GM19324 (cell line): Measurements from ENCODE around the gene TRIM31.
"Not testable (repeated sequence)": the region's sequence is repeated elsewhere in the genome, so short reads cannot be mapped to it uniquely, and the experiment has no call there.

ENCODE experiments used
- ATAC-seq: cut with Tn5 transposase; IDR thresholded peaks from one replicate; pipeline ENCODE4 v1.9.1; 2021; ENCODE audit warnings: mild to moderate bottlenecking, moderate library complexity; ENCODE audit not compliant: unreplicated experiment, low FRiP score

Gene TRIM31

DNA sequence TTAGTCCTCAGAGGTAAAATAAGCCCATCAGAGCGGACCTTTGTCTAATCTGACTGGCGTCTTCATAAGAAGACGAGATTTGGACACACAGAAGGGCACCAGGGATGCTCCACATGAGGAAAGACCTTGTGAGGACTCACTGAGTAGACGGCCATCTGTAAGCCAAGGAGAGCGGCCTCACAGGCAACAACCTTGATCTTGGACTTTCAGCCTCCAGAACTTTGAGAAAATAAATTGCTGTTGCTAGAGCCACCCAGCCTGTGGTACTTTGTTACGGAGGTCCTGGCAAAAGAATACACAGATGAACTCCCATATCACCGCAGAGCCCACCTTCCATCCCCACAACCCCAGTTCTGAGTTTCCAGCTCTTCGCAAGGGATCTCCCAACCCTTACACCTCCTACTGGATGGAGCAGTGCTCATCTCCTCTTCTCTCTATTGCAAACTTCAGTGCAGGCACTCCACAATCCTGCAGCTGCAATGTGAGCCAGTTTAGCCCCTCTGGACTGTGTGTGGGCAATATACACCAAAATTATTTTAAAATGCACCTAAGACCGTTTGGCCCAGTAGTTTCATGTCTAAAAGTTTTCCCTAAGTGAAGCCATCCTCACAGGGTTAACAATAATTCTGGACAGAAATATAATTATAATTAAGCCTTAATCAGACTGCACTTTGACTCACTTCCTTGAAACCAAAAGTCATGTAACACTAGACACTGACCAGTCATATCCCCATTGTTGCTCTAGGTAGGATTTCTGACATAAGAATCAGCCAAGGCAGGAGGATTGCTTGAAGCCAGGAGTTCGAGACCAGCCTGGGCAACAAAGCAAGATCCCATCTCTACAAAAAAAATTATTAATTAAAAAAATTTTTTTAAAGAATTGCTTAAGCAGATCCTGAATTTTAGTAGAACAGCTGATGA lies 8.8 kb upstream of the TRIM31 start:
- ATAC-seq, result no peak

DNA sequence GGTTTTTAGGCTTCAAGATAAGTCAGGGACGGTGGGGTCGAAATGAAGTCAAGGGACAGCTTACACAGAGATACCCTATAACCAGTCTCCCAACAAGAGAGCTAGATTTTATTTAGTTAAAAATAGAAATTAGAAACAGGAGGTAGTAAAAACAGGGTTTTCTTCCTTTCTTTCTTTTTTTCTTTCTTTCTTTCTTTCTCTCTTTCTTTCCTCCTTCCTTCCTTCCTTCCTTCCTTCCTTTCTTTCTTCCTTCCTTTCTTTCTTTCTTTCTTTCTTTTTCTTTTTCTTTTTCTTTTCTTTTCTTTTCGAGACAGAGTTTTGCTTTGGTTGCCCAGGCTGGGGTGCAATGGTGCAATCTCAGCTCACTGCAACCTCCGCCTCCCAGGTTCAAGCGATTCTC lies 5.8 kb upstream of the TRIM31 start:
- not testable (repeated sequence) for ATAC-seq

DNA sequence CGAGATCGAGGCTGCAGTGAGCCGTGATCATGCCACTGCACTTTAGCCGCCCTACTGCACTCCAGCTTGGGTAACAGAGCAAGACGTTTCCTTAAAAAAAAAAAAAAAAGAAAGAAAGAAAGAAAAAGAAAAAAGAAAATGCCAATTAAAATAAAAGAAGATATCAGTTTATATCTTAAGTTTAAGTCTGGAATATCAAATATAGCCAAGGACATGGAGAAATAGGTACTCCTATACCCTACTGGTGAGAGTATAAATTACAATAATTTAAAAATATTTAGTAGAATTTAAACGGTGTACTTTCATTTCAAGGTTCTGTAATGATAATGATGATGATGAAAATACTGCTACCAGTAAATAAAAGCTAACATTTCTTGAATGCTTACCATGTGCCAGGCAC lies 3.8 kb upstream of the TRIM31 start:
- ATAC-seq, result no peak

DNA sequence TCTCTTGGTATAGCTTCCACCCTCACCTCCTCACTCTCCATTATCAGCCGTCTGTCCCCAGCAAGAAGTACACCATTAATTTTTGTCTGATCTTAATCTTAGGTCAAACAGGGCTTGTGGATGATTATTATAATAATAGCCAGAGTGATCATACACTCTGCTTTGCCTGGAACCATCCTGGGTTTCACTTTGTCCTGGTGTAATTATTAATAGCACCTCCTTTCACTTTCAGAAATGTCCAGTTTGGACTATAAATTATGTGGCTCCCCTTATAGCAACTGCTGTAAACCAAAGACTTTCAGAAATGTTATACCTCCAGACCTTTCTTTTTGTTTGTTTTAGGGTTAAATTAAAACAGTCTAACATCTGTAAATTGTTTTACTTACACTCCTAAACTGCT lies 951 bp upstream of the TRIM31 start:
- ATAC-seq, result no peak

DNA sequence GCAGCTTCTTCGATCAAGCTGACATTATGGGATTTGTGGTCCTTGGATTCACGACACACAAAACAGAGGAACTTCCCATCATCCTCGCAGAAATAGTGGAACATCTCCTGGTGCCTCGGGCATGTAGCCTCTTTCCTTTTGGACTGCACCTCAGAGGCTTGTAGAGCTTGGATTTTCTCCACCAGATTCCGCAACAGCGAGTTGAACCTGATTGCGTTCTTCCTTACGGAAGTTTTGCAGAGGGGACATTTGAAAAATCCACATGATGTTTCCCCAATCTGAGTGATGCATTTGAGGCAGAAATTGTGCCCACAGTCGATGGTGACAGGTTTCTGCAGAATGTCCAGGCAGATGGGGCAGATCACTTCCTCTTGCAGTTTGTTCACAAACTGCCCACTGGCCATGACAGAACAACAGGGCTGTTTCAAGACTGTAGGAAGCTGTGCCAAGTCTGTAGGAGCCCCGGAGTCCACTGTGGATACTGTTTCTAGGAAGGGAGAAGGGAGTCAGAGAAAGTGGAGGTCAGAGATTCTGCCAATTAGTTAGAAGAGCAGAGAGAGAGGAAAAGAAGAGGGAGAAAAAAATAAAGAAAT lies 392 bp downstream of the TRIM31 start:
- ATAC-seq, result no peak

DNA sequence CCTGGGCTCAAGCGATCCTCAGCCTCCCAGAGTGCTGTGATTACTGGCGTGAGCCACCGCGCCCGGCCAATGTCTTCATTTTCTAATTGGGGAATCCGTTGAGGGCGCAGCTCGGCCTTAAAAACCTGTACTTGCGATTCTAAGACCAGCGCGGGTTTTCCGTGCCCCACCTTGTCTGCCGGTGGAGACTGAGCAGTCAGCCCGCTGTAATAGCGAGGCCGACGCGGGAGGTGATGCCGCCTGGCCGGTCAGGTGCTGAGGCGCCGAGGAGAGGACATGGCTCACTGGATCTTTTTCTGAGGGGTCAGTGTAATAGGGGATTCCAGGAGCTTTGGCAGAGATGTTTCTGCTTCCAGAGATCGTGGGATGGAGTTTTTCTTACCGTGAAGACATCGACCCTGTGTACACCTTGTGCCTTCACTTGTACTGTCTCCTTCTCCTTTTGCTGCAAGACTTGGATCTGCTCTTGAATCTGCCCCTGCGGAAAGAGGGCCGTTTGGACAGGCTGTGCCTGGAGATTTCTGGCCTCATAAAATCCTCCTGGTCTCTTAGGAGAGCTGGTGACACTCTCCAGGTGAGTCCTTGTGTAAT lies 1.5 kb downstream of the TRIM31 start:
- ATAC-seq, result no peak

DNA sequence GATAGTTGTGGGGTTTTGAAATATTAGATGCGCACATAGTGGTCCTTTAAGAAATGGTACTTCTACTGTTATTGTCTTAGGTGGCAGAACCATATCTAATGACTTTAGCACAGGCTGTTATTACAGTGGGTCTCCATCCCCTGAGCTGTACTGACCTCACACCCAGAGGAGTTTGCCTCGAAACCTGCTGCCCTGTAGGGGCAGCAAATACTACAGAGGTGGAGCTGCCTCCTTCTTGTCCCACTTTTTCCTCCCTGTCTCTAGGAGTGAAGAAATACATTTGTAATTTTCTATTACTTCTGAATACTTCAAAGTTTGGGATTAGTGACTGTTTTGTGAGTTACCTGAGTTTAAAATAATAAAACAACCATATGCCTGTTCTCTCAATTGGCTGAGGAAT lies 8.2 kb downstream of the TRIM31 start:
- ATAC-seq, result no peak

DNA sequence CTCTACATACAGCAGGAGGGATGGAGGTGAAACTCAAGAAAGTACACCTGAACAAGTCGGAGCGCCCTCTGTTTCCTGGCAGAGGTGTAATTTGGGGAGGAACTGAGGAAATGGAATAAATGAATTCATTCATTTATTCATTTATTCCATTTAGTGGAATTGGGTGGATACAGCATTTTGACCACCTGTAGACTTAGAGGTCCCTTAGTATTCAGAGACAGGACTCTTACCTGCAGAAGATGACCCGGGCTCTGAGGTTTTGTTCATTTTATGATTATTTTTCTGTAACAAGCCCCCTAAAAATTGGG lies 9.1 kb downstream of the TRIM31 start:
- no peak for ATAC-seq

DNA sequence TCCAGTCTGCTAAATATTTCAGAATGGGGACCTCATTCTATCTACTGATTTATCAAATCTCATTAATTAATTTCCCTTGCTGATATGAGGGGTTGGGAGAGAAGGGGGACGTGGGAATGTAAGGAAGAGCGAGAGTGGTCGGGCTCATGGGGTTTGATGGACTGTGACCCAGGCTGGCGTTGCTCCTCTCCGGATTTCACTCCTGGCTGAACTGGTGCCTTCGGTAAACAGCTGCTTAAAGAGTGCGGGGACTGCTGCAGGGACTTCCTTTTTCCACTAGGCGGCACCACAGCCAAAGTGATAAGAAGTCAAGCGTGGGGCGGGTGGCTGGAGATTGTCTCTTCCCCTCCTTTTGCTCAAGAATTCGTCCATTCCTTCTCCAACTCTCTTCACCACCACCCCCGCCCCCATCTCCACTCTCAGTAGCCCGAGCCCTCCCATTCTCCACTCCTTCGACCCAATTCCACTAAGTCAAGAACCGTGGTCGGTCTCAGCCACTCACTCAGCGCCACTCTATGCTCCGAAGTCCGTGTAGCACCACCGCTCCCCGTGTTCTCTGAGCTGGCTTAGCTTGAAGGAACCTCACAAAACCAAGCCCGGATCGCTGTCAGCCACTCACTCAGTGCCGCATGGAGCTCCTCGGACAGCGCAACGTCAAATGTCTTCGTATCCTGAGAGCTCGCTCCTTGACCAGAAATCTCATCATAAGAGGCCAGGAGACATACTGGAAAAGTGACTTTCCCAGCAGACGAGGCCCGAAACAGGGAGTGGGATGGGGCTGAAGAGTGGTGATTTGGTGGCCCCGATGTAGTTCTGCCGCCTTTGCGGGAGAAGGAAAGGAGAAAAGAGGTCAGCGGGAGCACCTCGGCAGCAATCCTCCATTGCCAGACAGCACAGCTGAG lies 9.7 kb downstream of the TRIM31 start:
- ATAC-seq, result no peak

DNA sequence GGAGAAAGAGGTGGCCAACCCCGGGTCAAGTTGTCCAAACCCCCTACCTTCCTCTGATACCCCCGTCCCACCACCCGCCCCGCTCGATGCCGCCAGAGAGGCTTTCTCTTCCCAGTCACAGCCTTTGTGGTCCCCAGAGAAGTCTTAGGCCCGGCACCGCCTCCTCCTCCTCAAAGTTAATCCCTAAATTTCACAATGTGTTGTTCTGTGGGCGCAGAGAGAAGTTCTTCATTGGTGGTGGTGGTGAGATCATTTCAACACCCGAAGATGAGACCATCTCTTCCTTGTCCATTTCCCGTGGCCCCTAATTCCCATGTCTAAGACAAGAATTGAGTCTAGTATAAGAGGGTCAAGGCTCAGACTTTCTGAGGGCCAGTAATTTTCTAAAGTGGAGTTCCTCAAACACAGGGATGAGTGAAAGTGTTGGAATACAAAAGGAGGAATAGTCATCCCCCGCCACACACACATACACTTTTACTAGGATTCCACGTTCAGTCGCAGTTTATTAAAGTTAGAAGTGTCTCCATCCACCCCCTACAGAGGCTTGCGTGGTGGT lies 10.4 kb downstream of the TRIM31 start:
- no peak for ATAC-seq

DNA sequence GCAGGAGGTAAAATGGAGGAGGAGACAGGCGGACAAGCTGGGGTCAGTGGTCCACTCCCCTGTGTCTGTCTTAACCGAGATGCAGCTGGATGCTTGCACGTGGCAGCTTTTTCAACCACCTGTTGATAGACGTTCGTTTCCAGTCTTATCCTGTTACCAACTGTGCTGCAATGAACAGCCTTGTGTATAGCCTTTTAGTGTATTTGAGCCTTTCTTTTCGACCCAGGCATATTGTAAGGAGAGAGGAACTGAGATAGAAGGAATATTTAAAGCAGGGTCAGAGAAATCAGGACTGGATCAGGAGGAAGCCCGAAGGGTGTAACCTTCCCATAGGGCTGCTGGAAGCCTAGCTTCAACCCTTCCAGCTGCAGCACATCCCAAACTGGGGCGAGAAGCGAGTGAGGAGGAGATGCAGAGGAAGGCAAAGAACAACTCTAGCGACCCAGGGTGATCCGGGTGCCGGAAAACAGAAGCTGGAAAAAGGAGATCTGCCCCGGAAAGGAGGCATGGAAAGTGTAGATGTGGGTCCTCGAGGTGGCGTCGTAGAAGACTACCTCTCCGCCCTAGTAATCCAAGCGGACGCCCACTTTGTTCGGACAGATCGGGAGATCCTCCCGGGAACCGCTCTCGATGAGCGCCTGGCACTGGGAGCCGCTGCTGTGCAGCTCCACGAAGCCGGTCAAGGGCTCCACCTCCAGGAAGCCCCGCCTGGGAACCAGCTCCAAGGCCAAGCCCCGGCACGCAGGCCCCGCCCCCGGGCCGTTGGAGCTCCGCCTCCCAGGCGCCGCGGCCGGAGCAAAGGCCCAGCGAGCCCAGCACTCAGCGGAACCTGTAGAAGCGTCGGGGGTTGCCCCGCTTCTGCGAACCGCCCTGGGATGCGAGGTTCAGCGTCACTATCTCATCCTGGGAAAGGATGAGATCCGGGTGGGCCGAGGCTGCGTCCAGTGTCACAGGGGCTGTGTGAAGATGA lies 11.2 kb downstream of the TRIM31 start:
- no peak for ATAC-seq

DNA sequence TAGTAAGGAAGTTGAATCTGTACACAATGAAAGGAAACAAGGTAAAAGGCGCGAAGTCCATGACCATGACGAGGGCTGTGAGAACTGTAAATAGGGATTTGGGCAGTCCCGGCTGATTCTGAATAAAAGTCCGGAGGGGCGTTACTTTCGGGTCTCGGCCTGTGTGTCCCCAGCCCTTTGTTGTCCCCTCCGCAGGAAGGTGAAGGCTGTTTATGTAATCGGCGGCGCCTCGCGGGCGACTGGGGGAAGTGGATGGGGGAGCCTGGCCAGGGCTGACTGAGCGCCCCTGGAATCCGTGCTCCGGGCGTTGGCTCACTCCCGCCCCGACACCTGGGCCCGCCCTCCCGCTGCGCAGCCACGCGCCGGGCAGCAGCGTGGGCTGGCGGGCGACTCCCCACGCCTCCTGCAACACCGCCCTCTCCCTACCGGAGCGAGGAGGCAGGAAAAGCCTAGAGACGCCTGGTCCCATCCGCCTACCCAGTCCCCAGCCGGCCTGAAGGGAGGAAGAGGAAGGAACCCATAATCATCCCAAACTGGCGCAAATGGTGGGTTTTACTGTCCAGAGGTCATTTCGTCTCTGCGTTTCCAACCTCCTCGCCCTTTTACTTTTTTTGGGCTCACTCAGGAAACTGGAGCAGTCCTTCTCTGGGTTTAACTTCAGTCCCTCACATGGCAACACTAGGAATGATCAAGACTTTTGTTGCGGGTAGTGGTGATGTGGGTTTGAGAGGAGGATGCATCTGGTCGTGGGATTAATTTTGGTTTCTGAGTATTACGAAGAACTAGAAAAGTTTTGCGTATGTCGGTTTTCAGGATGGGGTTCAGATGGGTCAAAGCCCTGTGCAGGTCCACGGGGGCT lies 12.1 kb downstream of the TRIM31 start:
- ATAC-seq, result no peak

DNA sequence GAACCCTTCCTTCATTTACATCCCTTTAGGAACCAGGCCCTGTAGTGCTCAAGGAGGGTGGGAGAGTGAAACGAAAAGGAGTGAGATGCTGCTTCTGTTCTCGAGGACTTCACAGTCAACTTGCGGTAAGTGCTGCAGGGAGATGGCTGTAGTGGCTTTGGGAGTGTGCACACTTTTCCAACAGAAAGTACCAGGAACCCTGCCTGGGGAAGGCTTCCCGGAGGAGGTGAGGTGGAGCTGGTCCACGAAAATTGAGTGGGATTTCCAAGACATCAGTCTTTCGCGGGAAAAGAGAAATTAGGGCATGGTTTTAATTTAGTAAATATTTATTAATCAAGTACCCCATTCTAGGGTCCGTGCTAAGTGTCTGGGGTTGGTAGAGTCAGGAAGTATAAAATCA lies 12.7 kb downstream of the TRIM31 start:
- no peak for ATAC-seq

DNA sequence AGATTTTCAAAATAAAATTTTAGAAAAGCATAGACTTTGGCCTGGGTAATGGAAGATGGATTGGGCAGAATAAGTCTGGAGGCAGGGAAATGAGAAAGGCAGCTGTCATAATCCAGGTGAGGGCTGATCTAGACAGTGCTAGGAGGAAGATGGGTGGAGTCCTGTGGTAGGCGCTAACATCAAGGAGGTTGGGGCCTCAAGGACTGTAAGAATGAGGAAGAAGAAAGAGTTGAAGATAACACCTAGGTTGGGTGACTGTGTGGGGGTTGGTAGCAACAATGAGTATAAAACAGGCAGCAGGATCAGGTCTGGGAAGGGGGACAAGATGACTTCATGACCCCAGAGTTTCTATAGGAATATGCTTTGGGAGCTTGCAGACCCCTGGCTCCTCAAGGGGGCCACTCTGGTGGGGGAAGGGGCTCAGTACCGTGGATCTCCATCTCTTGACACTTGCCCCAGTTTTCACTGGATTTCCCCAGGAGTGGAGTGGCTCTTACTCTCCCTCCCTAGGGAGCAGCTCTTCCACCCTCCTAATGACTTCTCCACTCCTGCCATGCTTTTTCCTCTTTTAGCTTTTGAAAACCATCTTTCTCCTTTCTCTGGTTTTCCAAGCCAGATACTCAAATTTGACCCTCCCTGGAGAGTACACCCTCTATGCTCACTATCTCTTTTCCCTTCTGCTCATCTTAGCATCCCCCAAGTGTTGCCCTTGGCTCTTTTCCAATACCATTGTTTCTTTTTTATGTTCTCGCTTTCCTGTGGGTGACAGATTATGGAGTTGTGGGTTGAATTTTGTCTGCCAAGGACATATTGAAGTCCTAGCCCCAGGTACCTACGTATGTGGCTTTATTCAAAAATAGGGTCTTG lies 14.8 kb downstream of the TRIM31 start:
- ATAC-seq, result no peak

DNA sequence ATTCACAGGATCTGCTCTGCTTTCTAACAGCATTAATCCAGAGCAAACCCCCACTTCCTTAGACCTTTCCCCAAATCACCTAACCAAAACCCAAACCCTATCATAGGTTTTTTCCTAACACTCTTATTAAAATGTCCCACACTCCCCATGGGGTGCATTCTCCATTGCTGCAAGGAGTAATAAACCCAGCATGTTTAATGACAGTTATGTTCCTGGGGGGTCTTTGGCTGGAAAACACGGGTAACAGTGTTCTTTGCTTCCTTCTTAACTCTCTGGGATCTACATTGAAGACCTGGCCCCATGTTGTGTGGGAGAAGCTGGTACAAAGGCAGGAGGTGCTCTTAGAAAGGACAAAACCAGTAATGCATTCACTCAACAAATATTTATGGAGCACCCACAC lies 16.1 kb downstream of the TRIM31 start:
- no peak for ATAC-seq

DNA sequence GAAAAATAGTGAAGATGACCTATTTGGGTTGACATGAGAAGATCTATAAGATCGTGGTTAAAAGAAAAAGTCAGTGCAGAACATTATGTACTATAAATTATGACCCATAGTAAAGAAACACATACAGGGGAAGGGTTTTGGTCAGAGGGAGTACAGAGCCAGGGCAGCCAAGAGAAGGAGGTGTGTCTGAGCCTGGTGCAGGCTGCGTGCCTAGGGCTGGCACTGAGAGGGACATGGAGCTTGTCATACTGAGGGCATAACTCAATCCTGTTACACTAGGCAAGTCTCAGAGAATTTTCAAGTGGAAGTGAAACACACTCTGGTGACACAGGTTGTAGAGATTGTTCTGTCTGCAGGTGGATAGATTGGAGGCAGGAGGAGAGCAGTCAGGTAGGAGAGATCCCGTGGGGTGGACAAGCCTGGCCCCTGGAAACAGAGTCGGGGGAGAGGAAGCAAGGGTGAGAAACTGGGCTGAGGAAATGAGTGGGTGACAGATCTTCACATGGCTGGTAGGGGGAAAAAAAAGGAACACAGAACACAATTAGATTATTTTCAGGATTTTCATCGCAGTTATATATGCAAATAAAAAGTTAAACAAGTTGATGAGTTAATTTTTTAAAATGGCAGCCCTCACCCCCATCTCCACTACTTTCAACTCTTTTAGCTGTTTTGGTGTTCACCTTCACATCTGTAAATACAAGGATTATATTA lies 18.8 kb downstream of the TRIM31 start:
- ATAC-seq, result no peak
